NT2/D1 (cell line): ENCODE data around the gene CDC23.

Source experiments
- YY1 ChIP-seq: IDR thresholded peaks from 2 replicates; pipeline ENCODE4 v1.6.1; 2011; ENCODE audit not compliant: insufficient read length, insufficient read depth
- ZNF274 ChIP-seq: IDR thresholded peaks from 2 replicates; pipeline ENCODE4 v1.6.1; 2011; ENCODE audit warnings: mild to moderate bottlenecking, low read depth, low read length

- no peak for TF ChIP-seq ZNF274
- no peak for TF ChIP-seq YY1
Measured at GRCh38 chr5:138230981-138231589, 18.0 kb upstream of the CDC23 start.
